ENCODE data around the gene FBXW4.
A peak's percentile ranks its signal among the peaks of the same experiment; 100 is the strongest.
"Not testable (repeated sequence)": the region's sequence is repeated elsewhere in the genome, so short reads cannot be mapped to it uniquely, and the experiment has no call there.

The FBXW4 gene

GRCh38 chr10:101617102-101617823, 77.7 kb downstream of the FBXW4 start:
- no peak for DNase-seq (ENCODE audit: low read depth in 2 of 2)

DNA sequence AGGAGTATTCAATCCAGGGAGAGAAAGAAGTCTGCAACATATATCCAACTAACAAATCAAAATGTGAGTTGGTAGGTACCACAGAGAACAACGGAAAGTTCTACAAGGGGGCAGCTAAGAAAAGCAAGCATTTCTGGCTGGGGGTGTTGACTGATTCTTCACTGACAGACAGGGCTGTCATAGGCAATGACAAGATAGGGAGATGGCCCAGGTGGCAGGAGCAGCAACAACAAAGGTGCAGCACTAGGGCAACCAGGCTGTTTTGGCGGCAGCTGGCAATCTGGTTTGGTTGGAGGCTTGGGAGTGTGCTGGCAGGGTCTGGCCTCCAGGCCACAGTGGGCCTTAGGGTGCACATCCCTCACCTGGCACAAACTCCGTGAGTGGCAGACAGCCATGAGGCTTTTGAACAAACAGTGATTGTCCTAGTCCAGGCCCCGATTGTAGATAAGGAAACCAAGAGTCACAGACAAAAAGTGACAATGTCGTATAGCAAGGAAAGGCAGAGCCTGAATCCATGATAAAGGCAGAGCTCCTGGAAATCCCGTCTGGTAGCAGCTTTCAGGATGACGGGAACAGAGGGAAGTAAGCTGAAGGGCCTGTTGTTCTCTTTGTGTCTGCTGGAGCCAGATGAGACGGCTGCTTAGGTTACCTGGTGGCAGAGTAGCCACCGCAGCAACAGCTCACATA, 78.4 kb downstream of the FBXW4 start:
- DNase-seq (ENCODE audit: low read depth in 2 of 2), result no peak

DNA sequence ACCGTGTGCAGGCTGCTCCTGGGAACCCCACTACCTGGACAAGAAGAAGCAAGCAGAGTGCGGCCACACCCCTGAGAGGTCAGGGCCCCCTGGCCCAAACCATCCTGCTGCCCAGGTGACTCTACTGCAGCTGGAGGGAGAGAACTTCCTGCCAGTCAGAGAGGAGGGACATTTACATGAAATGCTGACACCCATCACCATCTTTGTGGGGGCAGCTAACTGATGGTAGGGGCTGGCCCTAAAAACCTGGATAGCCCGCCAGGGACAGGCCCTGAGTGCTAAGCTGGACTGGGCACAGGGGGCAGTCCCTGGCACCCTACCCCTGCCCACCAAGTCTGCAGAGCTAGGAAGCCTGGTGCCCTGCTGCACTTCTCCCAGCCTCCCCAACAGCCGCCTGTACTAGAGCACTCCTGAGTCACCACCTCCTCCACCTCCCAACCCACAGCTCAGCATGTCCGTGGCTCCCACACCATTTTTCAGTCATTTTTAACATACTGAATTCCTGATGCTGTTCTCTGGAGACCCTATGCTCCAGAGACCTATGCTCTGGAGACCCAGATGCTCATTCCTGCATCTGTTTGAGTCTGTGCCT, 79.3 kb downstream of the FBXW4 start:
- DNase-seq (ENCODE audit: low read depth in 2 of 2), result no peak

GRCh38 chr10:101614663-101615524, 80.1 kb downstream of the FBXW4 start:
- no peak for DNase-seq (ENCODE audit: low read depth in 2 of 2)

DNA sequence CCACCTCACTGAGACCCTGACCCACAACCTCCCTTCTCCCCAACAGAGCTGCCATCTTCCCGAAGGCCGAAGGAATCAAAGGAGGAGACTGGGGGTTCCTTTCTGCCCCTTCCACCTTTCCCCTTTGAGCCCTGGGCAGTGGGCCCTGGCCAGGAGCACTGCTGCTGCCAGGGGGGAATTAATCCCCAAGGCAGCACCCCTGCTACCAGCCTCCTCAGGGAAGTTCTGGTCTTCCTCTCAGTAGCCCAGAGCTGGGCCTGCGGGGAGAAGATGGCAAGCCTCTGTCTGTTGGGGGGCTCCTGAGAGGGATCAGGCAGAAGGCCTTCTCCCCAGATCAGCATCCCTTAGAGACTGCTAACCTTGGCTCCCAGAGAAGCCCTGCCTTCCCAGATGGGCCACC, 81.3 kb downstream of the FBXW4 start:
- DNase-seq (ENCODE audit: low read depth in 2 of 2), result no peak

GRCh38 chr10:101612872-101613271, 82.1 kb downstream of the FBXW4 start:
- DNase-seq (ENCODE audit: low read depth in 2 of 2), result no peak

DNA sequence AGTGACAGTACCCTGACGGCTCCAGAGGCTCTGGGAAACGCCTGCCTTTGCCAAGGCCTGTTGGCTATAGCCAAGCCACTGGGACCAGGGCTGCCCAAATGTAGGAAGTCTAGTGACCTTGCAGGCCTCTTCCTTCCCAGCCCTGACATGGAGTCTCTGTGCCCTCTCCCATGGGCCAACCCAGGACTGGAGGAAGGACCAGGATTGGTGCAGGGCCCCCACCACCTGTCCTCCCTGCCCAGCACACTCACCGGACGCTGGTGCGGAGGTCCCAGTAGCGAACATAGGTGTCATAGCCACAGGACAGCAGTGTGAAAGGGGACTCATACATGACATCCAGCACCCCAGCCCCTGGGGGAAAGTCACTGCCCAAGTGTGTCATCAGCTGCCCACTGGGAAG, 82.9 kb downstream of the FBXW4 start:
- no peak for DNase-seq (ENCODE audit: low read depth in 2 of 2)

- no peak for DNase-seq (ENCODE audit: low read depth in 2 of 2)
Observed at GRCh38 chr10:101611096-101611905, 83.7 kb downstream of the FBXW4 start.

GRCh38 chr10:101609481-101609880, 85.5 kb downstream of the FBXW4 start:
- no peak for DNase-seq (ENCODE audit: low read depth in 2 of 2)

- DNase-seq (ENCODE audit: low read depth in 2 of 2), result no peak
Observed at GRCh38 chr10:101607124-101607523, 87.8 kb downstream of the FBXW4 start.

DNA sequence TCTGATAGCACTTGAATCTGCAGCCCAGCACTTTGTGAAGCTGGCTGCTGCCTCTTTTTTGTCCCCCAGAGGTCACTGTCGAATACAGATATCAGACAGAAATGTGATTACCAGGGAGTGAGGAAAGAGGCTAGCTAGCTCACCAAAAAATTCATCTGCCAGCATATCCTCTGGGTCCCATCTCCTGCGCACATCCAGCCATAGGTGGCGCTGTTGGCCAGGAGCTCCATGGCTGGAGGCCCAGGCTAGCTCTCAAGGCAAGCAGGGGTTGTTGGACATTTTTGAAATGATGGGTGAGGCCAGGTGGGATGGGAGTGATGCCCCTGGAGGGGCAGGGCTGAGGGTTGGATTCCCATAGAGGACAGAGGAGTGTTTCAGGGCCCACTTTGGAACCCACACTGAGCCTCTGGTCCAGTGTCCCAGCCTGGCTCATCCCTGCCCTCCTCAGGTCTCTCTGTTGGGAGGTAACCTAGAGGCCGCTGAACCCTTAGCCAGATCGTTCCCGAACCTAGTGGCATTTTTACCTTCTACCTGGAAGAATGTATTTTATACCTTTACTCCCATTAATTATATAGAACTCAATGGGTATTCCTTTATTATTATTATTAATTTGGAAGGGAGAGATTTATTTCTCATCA, 92.1 kb downstream of the FBXW4 start:
- peak; percentile 27 to 66 for DNase-seq (ENCODE audit: low read depth in 2 of 2)

GRCh38 chr10:101601541-101601940, 93.4 kb downstream of the FBXW4 start:
- DNase-seq (ENCODE audit: low read depth in 2 of 2), result no peak

GRCh38 chr10:101597091-101597900, 97.7 kb downstream of the FBXW4 start:
- no peak for DNase-seq (ENCODE audit: low read depth in 2 of 2)

DNA sequence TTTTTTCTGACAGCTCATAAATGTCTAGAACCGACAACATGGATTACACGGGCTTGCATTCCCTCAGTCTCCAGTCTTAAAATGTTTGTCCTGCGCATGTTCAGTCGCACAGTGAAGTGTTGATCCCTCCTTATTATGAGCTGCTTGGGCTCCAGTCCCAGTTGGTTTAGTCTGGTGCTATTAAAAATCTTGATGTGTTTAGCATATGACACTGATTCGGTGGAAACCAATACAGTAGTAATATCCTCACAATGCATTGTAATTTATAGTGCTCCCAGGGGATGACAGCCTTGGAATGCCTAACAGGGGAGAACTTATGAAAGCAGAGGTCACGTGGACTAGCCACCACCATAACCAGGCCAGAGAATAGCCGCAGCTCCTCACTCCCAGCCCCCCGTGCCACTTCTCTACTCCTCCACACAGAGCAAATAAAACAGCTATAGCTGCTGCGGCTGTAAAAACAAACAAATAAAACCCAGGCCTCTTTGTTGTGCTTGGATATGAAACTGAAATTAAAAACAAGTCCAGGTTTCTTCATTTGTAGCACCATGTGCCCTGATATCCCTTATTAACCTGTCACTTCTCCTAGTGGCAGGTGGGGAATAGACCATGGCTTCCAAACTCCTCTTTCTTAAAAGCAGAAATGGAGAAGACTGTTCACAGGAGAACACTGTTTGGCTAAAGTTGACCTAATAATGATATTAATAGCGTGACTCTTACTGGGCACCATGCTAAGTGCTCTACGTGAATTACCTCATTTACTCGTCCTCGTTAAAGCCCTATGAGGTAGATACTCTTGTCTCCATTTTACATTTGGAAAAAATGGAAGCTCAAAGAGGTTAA, 99.2 kb downstream of the FBXW4 start:
- DNase-seq (ENCODE audit: low read depth in 2 of 2), result no peak

- not testable (repeated sequence) for DNase-seq (ENCODE audit: low read depth in 2 of 2)
Observed at GRCh38 chr10:101593331-101593730, 101.6 kb downstream of the FBXW4 start.

DNA sequence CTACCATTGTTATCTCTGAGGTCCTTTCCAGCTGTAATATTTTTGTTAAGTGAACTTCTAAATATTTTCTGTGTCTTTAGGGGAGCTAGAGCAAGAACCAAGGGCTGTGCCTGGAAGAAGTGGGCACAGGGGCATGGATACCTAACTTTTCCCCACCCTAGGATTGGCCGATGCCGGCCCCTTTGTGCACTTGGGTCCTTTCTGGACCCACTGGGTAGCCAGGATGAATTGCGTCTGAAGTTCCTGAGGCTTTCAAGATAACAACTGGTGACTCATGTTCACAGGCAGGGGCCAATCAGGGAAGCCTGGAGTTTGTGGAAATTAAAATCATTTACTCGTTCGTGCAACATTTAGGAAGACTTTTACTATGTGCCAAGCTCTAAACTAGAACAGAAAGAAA, 106.1 kb downstream of the FBXW4 start:
- no peak for DNase-seq (ENCODE audit: low read depth in 2 of 2)

GRCh38 chr10:101587725-101588653, 107.0 kb downstream of the FBXW4 start, which contains the start of the genes DPCD and POLL:
DPCD (plus strand) TSS chr10:101588321; CDS start chr10:101588337, 16 bp downstream.
POLL (minus strand) TSS chr10:101588257; CDS start chr10:101587360, 897 bp downstream.
- DNase-seq (ENCODE audit: low read depth in 2 of 2), result peak; percentile 92 to 96

DNA sequence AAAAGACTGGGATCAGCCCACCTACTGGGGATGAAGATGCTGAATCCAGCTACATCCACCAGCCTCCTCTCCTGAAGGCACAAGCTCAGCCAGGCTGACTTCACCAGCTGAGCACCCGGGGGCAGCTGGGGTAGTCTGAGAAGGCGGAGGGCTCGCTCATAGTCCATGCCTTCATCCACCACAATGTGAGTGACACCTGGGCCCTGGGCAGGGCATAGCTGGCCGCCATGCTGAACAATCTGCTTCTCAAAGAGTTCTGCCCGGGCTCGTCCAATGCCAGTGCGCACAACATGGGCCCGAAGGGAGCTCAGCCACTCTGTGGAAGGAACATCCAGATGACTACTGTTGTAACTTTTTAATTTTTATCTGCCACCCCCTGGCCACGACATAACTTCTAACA, 109.1 kb downstream of the FBXW4 start:
- DNase-seq (ENCODE audit: low read depth in 2 of 2), result no peak
